ENCODE measurements around the gene MCF2L.

GRCh38 chr13:113021391-113021790 lies 52.4 kb downstream of the MCF2L start:
- TF ChIP-seq POLR2A (IDR thresholded peaks at IDR 0.05): no peak
- TF ChIP-seq, protein P1, sequence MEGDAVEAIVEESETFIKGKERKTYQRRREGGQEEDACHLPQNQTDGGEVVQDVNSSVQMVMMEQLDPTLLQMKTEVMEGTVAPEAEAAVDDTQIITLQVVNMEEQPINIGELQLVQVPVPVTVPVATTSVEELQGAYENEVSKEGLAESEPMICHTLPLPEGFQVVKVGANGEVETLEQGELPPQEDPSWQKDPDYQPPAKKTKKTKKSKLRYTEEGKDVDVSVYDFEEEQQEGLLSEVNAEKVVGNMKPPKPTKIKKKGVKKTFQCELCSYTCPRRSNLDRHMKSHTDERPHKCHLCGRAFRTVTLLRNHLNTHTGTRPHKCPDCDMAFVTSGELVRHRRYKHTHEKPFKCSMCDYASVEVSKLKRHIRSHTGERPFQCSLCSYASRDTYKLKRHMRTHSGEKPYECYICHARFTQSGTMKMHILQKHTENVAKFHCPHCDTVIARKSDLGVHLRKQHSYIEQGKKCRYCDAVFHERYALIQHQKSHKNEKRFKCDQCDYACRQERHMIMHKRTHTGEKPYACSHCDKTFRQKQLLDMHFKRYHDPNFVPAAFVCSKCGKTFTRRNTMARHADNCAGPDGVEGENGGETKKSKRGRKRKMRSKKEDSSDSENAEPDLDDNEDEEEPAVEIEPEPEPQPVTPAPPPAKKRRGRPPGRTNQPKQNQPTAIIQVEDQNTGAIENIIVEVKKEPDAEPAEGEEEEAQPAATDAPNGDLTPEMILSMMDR (IDR thresholded peaks at IDR 0.05): no peak
